GM21360 (cell line): ENCODE results near the gene NCMAP.
"Not testable (repeated sequence)": the region's sequence is repeated elsewhere in the genome, so short reads cannot be mapped to it uniquely, and the experiment has no call there.

ENCODE experiments used
- ATAC-seq: cut with Tn5 transposase; IDR thresholded peaks from one replicate; pipeline ENCODE4 v1.9.1; 2021; ENCODE audit warnings: mild to moderate bottlenecking, moderate library complexity; ENCODE audit not compliant: unreplicated experiment

NCMAP gene

DNA sequence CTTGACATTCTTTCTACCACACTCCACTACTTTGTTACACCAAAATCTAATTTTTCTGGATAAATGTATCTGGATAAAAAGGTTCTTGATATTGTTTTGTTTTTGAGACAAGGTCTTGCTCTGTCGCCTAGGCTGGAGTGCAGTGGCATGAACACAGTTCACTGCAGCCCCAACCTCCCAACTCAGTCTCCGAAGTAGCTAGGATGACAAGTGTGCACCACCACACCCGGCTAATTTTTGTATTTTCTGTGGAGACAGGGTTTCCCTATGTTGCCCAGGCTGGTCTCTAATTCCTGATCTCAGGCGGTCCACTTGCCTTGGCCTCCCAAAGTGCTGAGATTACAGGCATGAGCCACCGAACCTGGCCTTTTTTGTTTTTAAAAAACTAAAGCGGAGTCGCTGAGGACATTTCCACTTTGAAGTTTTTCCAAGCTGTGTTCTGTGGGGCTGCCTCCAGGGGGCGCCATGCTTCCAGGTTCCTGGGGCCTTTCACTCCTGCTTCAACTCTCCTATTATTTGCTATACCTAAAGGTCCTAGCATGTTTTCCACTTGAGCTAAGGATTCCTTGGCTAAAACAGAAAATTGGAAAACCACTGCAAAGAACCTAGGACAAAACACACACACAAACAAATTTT, 14.1 kb upstream of the NCMAP start:
- no peak for ATAC-seq

GRCh38 chr1:24544239-24544638, 11.6 kb upstream of the NCMAP start:
- no peak for ATAC-seq

DNA sequence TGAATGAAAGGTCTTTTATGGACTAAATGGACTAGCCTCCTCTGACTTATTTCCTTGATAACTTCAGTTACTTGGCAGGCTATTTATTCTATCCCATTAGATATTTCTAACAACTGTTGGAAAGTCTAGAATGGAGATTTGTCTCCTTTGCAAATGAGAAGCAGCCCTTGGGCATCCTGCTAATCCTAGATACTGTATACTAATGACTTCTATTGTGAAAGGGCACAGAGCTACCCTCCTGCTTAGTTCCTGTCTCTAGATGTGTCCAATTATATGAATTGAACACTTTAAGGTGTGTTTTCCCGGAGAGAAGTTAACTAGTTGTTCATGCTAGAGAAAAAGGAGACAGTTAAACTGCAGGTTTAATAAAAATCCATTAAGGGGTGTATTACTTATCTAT, 10.2 kb upstream of the NCMAP start:
- no peak for ATAC-seq

DNA sequence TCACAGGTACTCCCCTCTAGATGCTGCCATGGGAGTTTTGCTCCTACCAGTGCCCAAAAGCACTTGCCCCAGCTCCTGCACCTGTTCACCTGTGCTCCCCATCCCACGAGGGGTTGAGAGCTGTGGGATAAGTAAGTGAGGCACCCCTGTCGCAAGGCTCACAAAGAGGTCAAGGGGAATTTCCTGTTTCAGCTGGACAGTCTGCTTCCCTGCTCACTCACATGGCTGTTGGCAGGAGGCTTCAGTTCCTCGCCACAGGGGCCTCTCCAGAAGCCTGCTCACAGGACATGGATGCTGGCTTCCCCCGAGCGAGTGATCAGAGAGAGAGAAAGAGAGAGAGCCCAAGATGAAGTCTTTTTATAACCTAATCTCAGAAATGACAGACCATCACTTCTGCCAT, 8.7 kb upstream of the NCMAP start:
- no peak for ATAC-seq

GRCh38 chr1:24548070-24548469, 7.8 kb upstream of the NCMAP start:
- no peak for ATAC-seq

DNA sequence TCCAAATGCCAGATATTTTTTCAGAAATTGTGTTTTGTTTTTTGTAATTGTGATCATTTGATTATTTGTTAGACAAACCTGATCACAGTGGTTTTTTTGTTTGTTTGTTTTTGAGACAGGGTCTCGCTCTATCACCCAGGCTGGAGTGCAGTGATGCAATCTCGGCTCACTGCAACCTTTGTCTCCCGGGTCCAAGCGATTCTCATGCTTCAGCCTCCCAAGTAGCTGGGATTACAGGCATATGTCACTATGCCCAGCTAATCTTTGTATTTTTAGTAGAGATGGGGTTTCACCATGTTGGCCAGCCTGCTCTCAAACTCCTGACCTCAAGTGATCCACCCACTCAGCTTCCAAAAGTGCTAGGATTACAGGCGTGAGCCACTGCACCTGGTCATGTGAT, 6.7 kb upstream of the NCMAP start:
- not testable (repeated sequence) for ATAC-seq

- ATAC-seq, result no peak
Observed at GRCh38 chr1:24551290-24551959, 4.5 kb upstream of the NCMAP start.

DNA sequence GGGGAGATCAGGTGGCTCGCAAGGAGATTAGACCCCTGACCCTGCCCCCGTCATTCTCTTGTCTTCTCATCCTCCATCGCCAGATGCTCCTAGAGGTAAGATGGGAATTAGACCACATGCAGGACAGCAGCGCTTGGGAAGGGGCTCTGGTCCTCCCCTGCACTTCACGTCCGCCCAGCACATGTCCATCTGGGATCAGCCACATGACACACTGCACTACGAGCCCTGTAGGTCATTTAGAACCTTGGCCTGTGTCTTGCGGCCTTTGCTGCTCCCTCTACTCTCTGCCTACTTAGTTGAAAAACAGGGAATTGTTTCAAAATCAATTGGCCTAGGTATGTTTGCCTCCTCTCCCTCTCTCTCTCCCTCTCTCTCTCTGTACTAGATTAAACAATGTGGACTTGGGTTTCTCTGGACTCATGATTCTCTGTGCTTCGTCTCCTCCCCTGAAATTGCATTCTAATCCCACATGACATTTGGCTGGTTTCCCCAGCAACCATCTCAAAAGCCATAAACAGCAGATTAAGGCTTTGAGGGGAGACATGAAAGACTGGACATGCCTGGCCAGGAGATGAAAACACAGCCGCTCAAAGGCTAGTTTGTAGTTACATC, 3.8 kb upstream of the NCMAP start:
- no peak for ATAC-seq

DNA sequence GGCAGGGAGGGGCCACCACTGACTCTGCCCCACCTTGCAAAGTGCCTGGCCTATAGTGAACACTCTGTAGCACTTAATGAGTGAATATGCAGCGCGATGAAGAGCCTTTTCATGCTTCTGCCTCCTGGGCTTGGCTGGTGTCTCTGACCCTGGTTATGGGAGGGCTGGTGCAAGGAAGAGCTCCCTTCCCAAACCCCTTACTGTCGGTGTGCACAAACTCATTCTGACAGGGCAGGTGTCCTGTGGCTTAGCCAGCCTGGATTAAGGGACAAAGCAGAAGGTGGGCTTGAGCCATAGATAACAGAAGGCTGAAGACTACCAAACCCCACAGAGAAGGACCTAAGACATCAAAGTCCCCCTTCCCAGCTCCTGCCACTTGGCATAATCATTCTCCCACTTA, 2.0 kb upstream of the NCMAP start:
- ATAC-seq, result no peak

DNA sequence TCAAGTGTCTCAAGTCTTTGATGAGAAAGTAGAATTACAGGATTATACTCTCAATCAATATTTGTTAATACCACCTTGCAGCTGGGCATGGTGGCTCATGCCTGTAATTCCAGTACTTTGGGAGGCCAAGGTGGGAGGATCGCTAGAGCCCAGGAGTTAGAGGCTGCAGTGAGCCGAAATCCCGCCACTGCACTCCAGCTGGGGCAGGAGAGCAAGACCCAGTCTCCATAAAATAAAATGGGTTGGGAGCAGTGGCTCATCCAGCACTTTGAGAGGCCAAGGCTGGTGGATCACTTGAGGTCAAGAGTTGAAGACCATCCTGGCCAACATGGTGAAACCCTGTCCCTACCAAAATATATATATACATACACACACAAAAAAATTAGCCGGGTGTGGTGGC, 1.2 kb upstream of the NCMAP start:
- ATAC-seq, result no peak

DNA sequence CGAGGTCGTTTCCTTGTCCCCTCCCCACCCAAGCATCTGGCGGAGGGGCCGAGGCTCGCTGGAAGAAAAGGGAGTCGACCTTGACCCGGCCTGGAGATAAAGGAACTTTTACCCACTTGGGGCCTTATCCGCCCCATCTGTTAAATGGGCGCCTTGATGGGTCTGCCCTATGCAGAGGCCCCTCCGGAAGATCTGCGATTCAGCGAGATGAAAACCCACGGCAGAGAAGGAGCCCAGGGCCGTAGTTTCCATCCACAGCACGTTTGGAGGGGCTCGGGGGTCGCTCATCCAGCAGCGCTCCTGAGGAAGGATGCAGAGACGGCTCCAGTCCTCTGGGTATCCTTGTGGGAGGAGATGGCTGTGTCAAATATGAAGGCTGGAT, 518 bp downstream of the NCMAP start:
- ATAC-seq, result no peak

GRCh38 chr1:24557220-24557619, 1.3 kb downstream of the NCMAP start:
- ATAC-seq, result no peak

- ATAC-seq, result no peak
Observed at GRCh38 chr1:24557711-24558131, 1.8 kb downstream of the NCMAP start.

- no peak for ATAC-seq
Observed at GRCh38 chr1:24558455-24558854, 2.6 kb downstream of the NCMAP start.

DNA sequence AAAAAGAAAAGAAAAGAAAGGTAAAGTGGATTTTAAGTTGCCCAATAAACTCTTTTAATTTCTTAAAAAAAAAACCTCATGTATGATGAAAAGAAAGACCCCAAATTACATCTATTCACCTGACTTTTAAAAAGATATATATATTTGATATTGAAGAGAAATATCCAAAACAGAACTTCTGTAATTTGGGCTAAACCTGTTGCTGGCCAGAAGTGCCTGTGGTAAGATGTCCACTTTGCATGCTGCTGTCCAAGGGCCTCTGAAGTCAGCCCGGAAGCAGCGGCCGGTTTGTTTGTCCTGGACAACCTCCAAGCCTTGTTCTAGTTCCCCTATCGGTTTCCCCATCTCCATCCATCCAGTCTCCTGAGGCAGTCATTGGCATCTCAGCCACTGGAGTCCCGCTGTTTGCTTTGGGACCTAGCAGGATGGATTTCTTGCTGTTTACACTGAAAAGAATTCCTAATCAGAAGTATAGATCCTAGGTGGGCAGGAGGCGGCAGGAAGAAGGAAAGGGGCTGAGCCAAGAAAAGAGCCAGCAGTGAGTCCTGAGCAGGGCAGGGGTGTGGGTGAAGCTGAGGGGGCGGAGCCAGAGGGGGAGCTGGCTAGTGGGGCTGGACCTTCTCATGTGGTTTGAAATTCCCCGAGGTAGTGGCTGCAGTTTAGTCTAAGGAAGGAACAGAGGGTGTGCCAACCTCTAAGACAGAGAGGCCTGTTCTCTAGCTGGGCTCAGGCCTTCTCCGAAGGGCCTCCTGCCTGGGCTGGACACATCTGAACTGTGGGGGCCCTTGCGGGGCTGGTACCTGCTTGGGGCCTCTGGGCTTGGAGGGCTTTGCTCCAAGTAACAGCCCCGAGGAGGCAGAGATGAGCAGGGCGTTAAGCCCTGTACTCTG, 3.3 kb downstream of the NCMAP start:
- ATAC-seq, result no peak

- no peak for ATAC-seq
Observed at GRCh38 chr1:24560361-24560760, 4.5 kb downstream of the NCMAP start.

- no peak for ATAC-seq
Observed at GRCh38 chr1:24562625-24563024, 6.7 kb downstream of the NCMAP start.

GRCh38 chr1:24564695-24565094, 8.8 kb downstream of the NCMAP start:
- no peak for ATAC-seq

DNA sequence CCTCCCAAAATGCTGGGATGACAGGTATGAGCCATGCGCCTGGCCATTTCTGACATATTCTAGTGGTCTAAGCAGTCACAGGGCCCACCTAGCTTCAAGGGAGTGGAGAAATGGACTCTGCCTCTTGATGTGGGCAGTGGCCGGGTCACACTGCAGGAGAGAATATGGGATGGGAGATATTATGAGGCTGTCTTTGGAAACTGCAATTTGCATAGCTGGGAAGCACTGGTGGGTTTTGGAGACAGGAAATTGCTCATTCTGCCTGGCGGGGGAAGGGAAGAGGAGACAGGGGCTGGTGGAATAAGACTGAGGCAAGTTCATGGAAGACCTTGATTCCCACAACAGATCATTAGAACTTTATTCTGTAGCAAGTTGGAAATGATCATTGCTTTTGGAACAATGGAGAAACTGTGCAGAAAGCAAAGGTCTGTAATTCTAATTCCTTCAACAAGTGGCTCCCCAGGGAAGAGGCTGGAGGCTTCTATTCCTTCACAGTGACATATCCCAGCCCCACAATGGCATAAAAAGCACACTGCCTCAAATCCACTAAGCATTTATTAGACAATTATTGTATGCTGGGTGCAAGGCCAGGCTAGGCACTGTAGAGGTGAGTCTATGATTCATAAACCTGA, 10.5 kb downstream of the NCMAP start:
- ATAC-seq, result no peak

DNA sequence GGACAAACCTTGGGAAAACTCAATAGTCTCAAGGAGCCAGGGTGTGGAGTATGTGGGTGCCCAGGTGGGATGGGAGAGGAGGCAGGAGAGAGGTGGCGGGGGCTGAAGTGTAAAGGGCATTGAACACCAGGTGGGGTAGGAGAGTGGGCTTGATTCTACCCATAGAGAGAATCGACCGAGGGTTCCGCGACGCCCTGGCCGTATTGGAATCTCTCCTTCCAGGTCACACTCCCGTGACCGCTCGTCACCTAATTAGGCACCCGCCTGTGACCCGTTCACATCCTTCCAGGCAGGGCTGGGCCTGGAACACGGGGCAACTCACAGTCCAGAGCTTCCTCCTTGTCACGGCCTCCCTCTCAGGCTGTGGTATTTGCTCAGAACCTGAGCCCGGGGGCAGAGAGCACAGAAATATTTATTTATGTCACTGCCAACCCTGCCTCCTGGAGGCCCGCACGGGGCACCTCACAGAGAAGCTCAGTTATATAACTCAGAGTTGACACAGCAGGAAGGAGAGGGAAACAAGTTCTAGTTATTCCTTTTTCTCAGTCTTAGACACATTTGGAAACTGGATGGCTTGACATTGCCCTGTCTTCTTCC, 12.0 kb downstream of the NCMAP start:
- ATAC-seq, result no peak

DNA sequence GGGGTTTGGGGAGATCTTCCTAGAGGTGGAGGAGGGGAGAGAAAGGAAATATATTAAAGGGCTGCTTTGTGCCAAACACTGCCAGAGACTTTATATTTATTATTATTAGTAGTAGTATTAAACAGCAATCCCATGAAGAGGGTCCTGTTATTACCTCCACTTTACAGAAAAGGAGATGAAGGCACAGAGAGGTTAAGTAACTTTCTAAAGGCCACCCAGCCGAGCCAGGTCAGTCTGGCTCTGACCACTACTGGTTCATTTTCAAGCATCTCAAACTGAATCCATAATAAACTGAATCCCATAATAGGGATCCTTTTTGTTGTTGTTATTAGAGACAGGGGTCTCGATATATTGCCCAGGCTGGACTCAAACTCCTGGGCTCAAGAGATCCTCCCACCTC, 12.6 kb downstream of the NCMAP start:
- no peak for ATAC-seq
